Measurements from ENCODE around the gene TNIK. TPM values are rescaled to one million over a fixed set of nuclear protein-coding genes. Genes with fewer than 3 reads are reported as not detected.

Gene TNIK
- total RNA-seq, 1 donor, result 7.3 TPM

- DNase-seq (ENCODE audit: low read depth in 2 of 3, low spot score in 2 of 3), result no peak
Measured at GRCh38 chr3:171066206-171066605, 394.0 kb downstream of the TNIK start.

GRCh38 chr3:171065732-171066131 is 394.5 kb downstream of the TNIK start:
- no peak for DNase-seq (ENCODE audit: low read depth in 2 of 3, low spot score in 2 of 3)

GRCh38 chr3:171064461-171064860 is 395.7 kb downstream of the TNIK start:
- DNase-seq (ENCODE audit: low read depth in 2 of 3, low spot score in 2 of 3), result no peak

GRCh38 chr3:171061749-171062148 is 398.5 kb downstream of the TNIK start:
- DNase-seq (ENCODE audit: low read depth in 2 of 3, low spot score in 2 of 3), result no peak

GRCh38 chr3:171059978-171060377 is 400.2 kb downstream of the TNIK start:
- no peak for DNase-seq (ENCODE audit: low read depth in 2 of 3, low spot score in 2 of 3)

GRCh38 chr3:171058873-171059603 is 401.2 kb downstream of the TNIK start:
- no peak for DNase-seq (ENCODE audit: low read depth in 2 of 3, low spot score in 2 of 3)

- DNase-seq (ENCODE audit: low read depth in 2 of 3, low spot score in 2 of 3), result no peak
Measured at GRCh38 chr3:171058058-171058457, 402.1 kb downstream of the TNIK start.

- no peak for DNase-seq (ENCODE audit: low read depth in 2 of 3, low spot score in 2 of 3)
Measured at GRCh38 chr3:171057072-171057471, 403.1 kb downstream of the TNIK start.

GRCh38 chr3:171056528-171056927 is 403.7 kb downstream of the TNIK start:
- DNase-seq (ENCODE audit: low read depth in 2 of 3, low spot score in 2 of 3), result no peak

GRCh38 chr3:171055336-171056178 is 404.6 kb downstream of the TNIK start:
- DNase-seq (ENCODE audit: low read depth in 2 of 3, low spot score in 2 of 3), result no peak

GRCh38 chr3:171054921-171055320 is 405.3 kb downstream of the TNIK start:
- DNase-seq (ENCODE audit: low read depth in 2 of 3, low spot score in 2 of 3), result no peak

GRCh38 chr3:171054231-171054630 is 406.0 kb downstream of the TNIK start:
- no peak for DNase-seq (ENCODE audit: low read depth in 2 of 3, low spot score in 2 of 3)

GRCh38 chr3:171049861-171050444 is 410.3 kb downstream of the TNIK start:
- peak in 2 of 3 donors; percentile 56 to 81 for DNase-seq (ENCODE audit: low read depth in 2 of 3, low spot score in 2 of 3)

- DNase-seq (ENCODE audit: low read depth in 2 of 3, low spot score in 2 of 3), result no peak
Measured at GRCh38 chr3:171046760-171047159, 413.4 kb downstream of the TNIK start.

GRCh38 chr3:171044835-171045793 is 415.1 kb downstream of the TNIK start:
- DNase-seq (ENCODE audit: low read depth in 2 of 3, low spot score in 2 of 3), result no peak

- DNase-seq (ENCODE audit: low read depth in 2 of 3, low spot score in 2 of 3), result no peak
Measured at GRCh38 chr3:171044384-171044783, 415.8 kb downstream of the TNIK start.

GRCh38 chr3:171039674-171040073 is 420.5 kb downstream of the TNIK start:
- no peak for DNase-seq (ENCODE audit: low read depth in 2 of 3, low spot score in 2 of 3)

GRCh38 chr3:171038342-171038741 is 421.9 kb downstream of the TNIK start:
- DNase-seq (ENCODE audit: low read depth in 2 of 3, low spot score in 2 of 3), result no peak

GRCh38 chr3:171028779-171029232 is 431.4 kb downstream of the TNIK start:
- DNase-seq (ENCODE audit: low read depth in 2 of 3, low spot score in 2 of 3), result no peak

- peak in 2 of 3 donors; percentile 16 to 47 for DNase-seq (ENCODE audit: low read depth in 2 of 3, low spot score in 2 of 3)
Measured at GRCh38 chr3:171028025-171028778, 432.0 kb downstream of the TNIK start.
